CD14-positive monocyte (primary cell): Measurements from ENCODE around the gene CDKN2B. TPM values are rescaled to one million over a fixed set of nuclear protein-coding genes. Genes with fewer than 3 reads are reported as not detected.
A peak's percentile ranks its signal among the peaks of the same experiment; 100 is the strongest.

Experiments used
- DNase-seq, 3 donors: peaks; one replicate each; pipeline ENCODE4 v3.0.0-alpha.2; 2011 to 2022
- H2AFZ ChIP-seq: 2 replicates; pipeline ENCODE4 v1.6.0; 2012; ENCODE audit warnings: mild to moderate bottlenecking, low read depth, low read length, inconsistent platforms; ENCODE audit not compliant: insufficient read depth, poor library complexity, severe bottlenecking
- H3K27ac ChIP-seq, 2 donors: 1 replicate in 1 of 2; 2 replicates in 1 of 2; pipeline ENCODE4 v1.5.1; 2012 to 2013; ENCODE audit warnings: low read length in 2 of 2, control low read depth in 1 of 2, inconsistent platforms in 1 of 2, low read depth in 1 of 2, mild to moderate bottlenecking in 1 of 2
- H3K27me3 ChIP-seq, 2 donors: one replicate each; pipeline versions ENCODE4 v1.6.0 to v1.6.1; 2011 to 2013; ENCODE audit warnings: low read length in 2 of 2; ENCODE audit not compliant: control insufficient read depth in 2 of 2, insufficient read depth in 2 of 2
- H3K36me3 ChIP-seq, 2 donors: replicated peaks in 1 of 2; 1 replicate in 1 of 2; 2 replicates in 1 of 2; pipeline versions ENCODE4 v1.5.1 to v1.6.1; 2012 to 2013; ENCODE audit warnings: low read length in 2 of 2, control low read depth in 1 of 2, inconsistent platforms in 1 of 2, mild to moderate bottlenecking in 1 of 2; ENCODE audit not compliant: insufficient read depth in 2 of 2, control insufficient read depth in 1 of 2
- H3K4me1 ChIP-seq, 2 donors: 1 replicate in 1 of 2; 2 replicates in 1 of 2; pipeline versions ENCODE4 v1.5.1 to v1.6.1; 2012 to 2013; ENCODE audit warnings: low read length in 2 of 2, control low read depth in 1 of 2, inconsistent platforms in 1 of 2, mild to moderate bottlenecking in 1 of 2, moderate library complexity in 1 of 2; ENCODE audit not compliant: insufficient read depth in 2 of 2, control insufficient read depth in 1 of 2
- H3K4me2 ChIP-seq: replicated peaks from 2 replicates; pipeline ENCODE3; 2012; ENCODE audit warnings: low read length, moderate library complexity, mild to moderate bottlenecking; ENCODE audit not compliant: poor library complexity, severe bottlenecking; ENCODE audit errors: extremely low read depth
- H3K4me3 ChIP-seq, 3 experiments: fragments of 200-600 bp in 1 of 3; sonication (generic) in 1 of 3; replicated peaks in 1 of 3; 1 replicate in 2 of 3; 2 replicates in 1 of 3; pipeline ENCODE4 v1.5.1; 2011 to 2013; ENCODE audit warnings: low read length in 3 of 3, mild to moderate bottlenecking in 3 of 3, control low read depth in 2 of 3, low read depth in 2 of 3, inconsistent platforms in 1 of 3, moderate library complexity in 1 of 3
- H3K79me2 ChIP-seq: 2 replicates; pipeline ENCODE4 v1.6.0; 2012; ENCODE audit warnings: mild to moderate bottlenecking, control low read depth, inconsistent platforms, low read length, moderate library complexity; ENCODE audit not compliant: insufficient read depth
- H3K9ac ChIP-seq: 2 replicates; pipeline ENCODE4 v1.6.0; 2017; ENCODE audit warnings: low read length, mild to moderate bottlenecking; ENCODE audit not compliant: insufficient read depth, poor library complexity, severe bottlenecking
- H3K9me3 ChIP-seq, 2 donors: replicated peaks in 1 of 2; 1 replicate in 1 of 2; 2 replicates in 1 of 2; pipeline versions ENCODE4 v1.5.1 to v1.6.1; 2012 to 2013; ENCODE audit warnings: low read length in 2 of 2, control low read depth in 1 of 2; ENCODE audit not compliant: control insufficient read depth in 1 of 2, insufficient read depth in 1 of 2
- H4K20me1 ChIP-seq: 2 replicates; pipeline ENCODE4 v1.6.0; 2012; ENCODE audit warnings: mild to moderate bottlenecking, low read length, control low read depth, moderate library complexity; ENCODE audit not compliant: insufficient read depth
- H3K27ac Mint-ChIP-seq, 7 donors: one replicate each; pipeline ENCODE4 v1.8.0; 2020; ENCODE audit warnings: mild to moderate bottlenecking in 7 of 7, mixed read lengths in 7 of 7, moderate library complexity in 6 of 7, inconsistent platforms in 2 of 7
- H3K27me3 Mint-ChIP-seq, 3 donors: one replicate each; pipeline ENCODE4 v1.8.0; 2021 to 2022; ENCODE audit warnings: low read depth in 3 of 3, mild to moderate bottlenecking in 3 of 3, mixed read lengths in 3 of 3, moderate library complexity in 3 of 3, inconsistent platforms in 1 of 3
- H3K36me3 Mint-ChIP-seq, 2 donors: one replicate each; pipeline ENCODE4 v1.8.0; 2020; ENCODE audit warnings: mixed read lengths in 2 of 2, inconsistent platforms in 1 of 2, mild to moderate bottlenecking in 1 of 2
- H3K4me1 Mint-ChIP-seq: one replicate; pipeline ENCODE4 v1.8.0; 2020; ENCODE audit warnings: mild to moderate bottlenecking, mixed read lengths
- H3K4me3 Mint-ChIP-seq, 2 donors: one replicate each; pipeline ENCODE4 v1.8.0; 2020; ENCODE audit warnings: mild to moderate bottlenecking in 2 of 2, mixed read lengths in 2 of 2, moderate library complexity in 1 of 2
- H3K9me3 Mint-ChIP-seq, 7 donors: one replicate each; pipeline ENCODE4 v1.8.0; 2020 to 2022; ENCODE audit warnings: mixed read lengths in 7 of 7, mild to moderate bottlenecking in 6 of 7, moderate library complexity in 6 of 7, inconsistent platforms in 2 of 7
- CTCF ChIP-seq: fragments of 200-600 bp; IDR thresholded peaks from one replicate; pipeline ENCODE4 v1.8.0; 2022; ENCODE audit warnings: antibody characterized with exemption, mild to moderate bottlenecking
- WGBS: methylation state at CpG from one replicate; pipeline ENCODE4 v1.1.5; 2013; ENCODE audit warnings: missing lambda C conversion rate; ENCODE audit not compliant: insufficient coverage; 5-methylcytosine and 5-hydroxymethylcytosine counted together
- intact Hi-C, 2 donors: fragments of 100-400 bp; cut with micrococcal nuclease; formaldehyde crosslinking; loops; one replicate each; pipeline versions ENCODE4 v1.15.0 to v1.15.1; 2023
- polyA plus RNA-seq, 3 donors: library from polyadenylated mRNA; depleted of rRNA in 1 of 3; unstranded in 2 of 3; stranded (reverse) in 1 of 3; fragments of 300-500 nt in 2 of 3; fragments of >200 nt in 1 of 3; fragmentation: Illumina TruSeq in 2 of 3; gene quantifications; 1 replicate in 2 of 3; 2 replicates in 1 of 3; pipeline ENCODE4 v1.2.3, GENCODE V29; 2012 to 2021

CDKN2B gene
- polyA plus RNA-seq, 3 donors: 1.2 to 6.7 (median 2.7) TPM

DNA sequence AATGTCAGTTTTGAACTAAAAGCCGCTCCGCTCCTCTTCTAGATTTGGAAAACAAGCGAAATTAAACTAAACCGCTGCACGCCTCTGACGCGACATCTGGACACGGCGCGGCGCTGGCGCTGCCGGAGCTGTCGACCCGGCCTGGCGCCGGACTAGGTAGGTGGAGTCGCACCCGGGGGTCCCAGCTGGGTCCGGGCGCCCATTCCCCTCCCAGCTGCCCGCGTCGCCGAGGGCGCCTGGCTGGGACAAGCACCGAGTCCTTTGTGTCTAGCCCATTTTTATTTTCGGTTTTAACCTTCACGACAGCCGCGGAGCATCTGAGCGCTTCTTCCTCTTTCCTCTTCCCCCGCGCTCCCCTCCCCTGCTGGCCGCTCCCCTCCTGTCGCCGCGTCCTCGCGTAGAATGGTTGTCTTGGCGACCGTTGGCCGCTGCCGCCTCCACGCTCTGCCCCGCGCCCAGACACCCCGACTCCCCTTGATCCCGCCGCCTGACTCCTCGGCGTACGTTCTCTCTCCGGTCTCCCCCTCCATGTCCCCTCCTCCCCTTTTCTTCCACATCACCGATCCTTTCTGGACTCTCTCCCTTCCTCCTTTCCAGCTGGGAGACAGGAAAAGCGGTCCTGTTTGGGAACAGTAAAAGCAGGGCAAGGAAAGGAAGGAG lies 14.0 kb downstream of the CDKN2B start:
- intact Hi-C loops: loop anchor here in 1 of 2 donors (1.0 kb wide), 1 partner anchor 13 kb away; no protein-coding TSS in a partner anchor
- Mint-ChIP-seq H3K4me1 (peaks cover 26% of the 10 kb centered on the region), H3K27me3 (peaks cover 51 to 66% (median 58%) of the 10 kb centered on the region in 3 donors), H3K36me3 (peaks cover 14 to 28% of the 10 kb centered on the region in 2 donors), H3K9me3 (peaks cover 0 to 10% (median under 1%) of the 10 kb centered on the region in 7 donors), H3K27ac (peak overlapping the region; percentile 91 to 97 (median 95)), H3K4me3 (peak overlapping the region; percentile 95 to 98)
- TF ChIP-seq CTCF: no peak
- no peaks in the 10 kb centered on the region for H4K20me1 ChIP-seq
- H3K4me1 ChIP-seq: peaks cover 20 to 30% of the 10 kb centered on the region in 2 donors
- no peaks in the 10 kb centered on the region for H3K36me3 ChIP-seq
- WGBS: 0% methylated on average over 54 of the region's 56 CpGs
- peak overlapping the region; percentile 76 to 97 for H3K27ac ChIP-seq
- H3K4me3 ChIP-seq: peak overlapping the region; percentile 56 to 94 (median 73)
- DNase-seq: peak; percentile 89 to 93 (median 91)
- H3K4me2 ChIP-seq: peak overlapping the region; percentile 100
- H3K9me3 ChIP-seq: peaks cover 0 to 8% of the 10 kb centered on the region in 2 donors
- H3K79me2 ChIP-seq: peaks cover 4% of the 10 kb centered on the region
- H3K27me3 ChIP-seq: peaks cover 44 to 78% of the 10 kb centered on the region in 2 donors
- peak overlapping the region; percentile 96 for H2AFZ ChIP-seq
- peak overlapping the region; percentile 95 for H3K9ac ChIP-seq

GRCh38 chr9:21994556-21995005 lies 14.5 kb downstream of the CDKN2B start, which contains the start of gene CDKN2B-AS1:
Gene CDKN2B-AS1, plus strand, starts transcription at chr9:21994791.
- Mint-ChIP-seq H3K27ac (peak within 1 kb of the TSS; percentile 91 to 97 (median 95)), H3K9me3 (peaks cover 3 to 16% (median 6%) of the 10 kb centered on the region in 7 donors), H3K36me3 (peaks cover 14 to 30% of the 10 kb centered on the region in 2 donors), H3K27me3 (peaks cover 52 to 66% (median 58%) of the 10 kb centered on the region in 3 donors), H3K4me3 (peak within 1 kb of the TSS; percentile 95 to 98), H3K4me1 (peaks cover 32% of the 10 kb centered on the region)
- H2AFZ ChIP-seq: peak within 1 kb of the TSS; percentile 96
- peak within 1 kb of the TSS; percentile 76 to 97 for H3K27ac ChIP-seq
- peak in 2 of 3 donors; percentile 40 to 43 for DNase-seq
- peaks cover 4% of the 10 kb centered on the region for H3K79me2 ChIP-seq
- peak within 1 kb of the TSS; percentile 56 to 94 (median 73) for H3K4me3 ChIP-seq
- no peaks in the 10 kb centered on the region for H4K20me1 ChIP-seq
- H3K9ac ChIP-seq: peak within 1 kb of the TSS; percentile 95
- H3K4me2 ChIP-seq: peak within 1 kb of the TSS; percentile 100
- H3K4me1 ChIP-seq: peaks cover 26 to 35% of the 10 kb centered on the region in 2 donors
- WGBS: 1% methylated on average over 20 of the region's 43 CpGs
- H3K9me3 ChIP-seq: peaks cover 5 to 14% of the 10 kb centered on the region in 2 donors
- peaks cover 44 to 78% of the 10 kb centered on the region in 2 donors for H3K27me3 ChIP-seq
- no peaks in the 10 kb centered on the region for H3K36me3 ChIP-seq
- TF ChIP-seq CTCF: no peak
- intact Hi-C loops: loop anchor here in 1 of 2 donors (1.0 kb wide), 1 partner anchor 14 kb away; no protein-coding TSS in a partner anchor
